GM12878 (cell line): ENCODE measurements around the gene FAM186B. TPM values are rescaled to one million over a fixed set of nuclear protein-coding genes. Genes with fewer than 3 reads are reported as not detected.

ENCODE experiments used
- ASH2L ChIP-seq: fragments of 300-600, 200-600 bp; sonication (generic); IDR thresholded peaks from 2 replicates; pipeline ENCODE4 v1.6.1; 2017; ENCODE audit warnings: low read depth, mild to moderate bottlenecking, borderline replicate concordance
- ATF3 ChIP-seq: IDR thresholded peaks from 2 replicates; pipeline ENCODE4 v1.6.1; 2011; ENCODE audit warnings: low read depth, mild to moderate bottlenecking, low read length, moderate library complexity, borderline replicate concordance; ENCODE audit errors: extremely low read depth
- ATF7 ChIP-seq: fragments of 450-650 bp; IDR thresholded peaks from 2 replicates; pipeline ENCODE4 v1.6.1; 2016; ENCODE audit warnings: low read depth, mild to moderate bottlenecking
- HCFC1 ChIP-seq: fragments of 150-350 bp; IDR thresholded peaks from 2 replicates; pipeline ENCODE4 v1.6.1; 2014; ENCODE audit warnings: low read length
- HDGF ChIP-seq: fragments of 450-650 bp; IDR thresholded peaks from 2 replicates; pipeline ENCODE4 v1.6.1; 2016; ENCODE audit warnings: antibody characterized with exemption
- IKZF1 ChIP-seq: fragments of 450-650 bp; conservative IDR thresholded peaks from 2 replicates; pipeline ENCODE4 v1.6.1; 2017; ENCODE audit warnings: antibody characterized with exemption, mild to moderate bottlenecking
- KDM1A ChIP-seq: fragments of 200-600 bp; sonication (generic); IDR thresholded peaks from 2 replicates; pipeline ENCODE4 v1.6.1; 2016; ENCODE audit warnings: borderline replicate concordance
- MEF2A ChIP-seq: IDR thresholded peaks from 2 replicates; pipeline ENCODE4 v1.6.1; 2011; ENCODE audit warnings: low read depth, mild to moderate bottlenecking, low read length, moderate library complexity; ENCODE audit not compliant: insufficient read depth
- MEF2B ChIP-seq: fragments of 450-650 bp; IDR thresholded peaks from 2 replicates; pipeline ENCODE4 v1.6.1; 2018; ENCODE audit warnings: mild to moderate bottlenecking, moderate library complexity; ENCODE audit not compliant: partially characterized antibody, poor library complexity, severe bottlenecking
- MTA2 ChIP-seq: fragments of 450-650 bp; IDR thresholded peaks from 2 replicates; pipeline ENCODE4 v1.6.1; 2016; ENCODE audit warnings: low read depth, mild to moderate bottlenecking, moderate library complexity
- MTA3 ChIP-seq: IDR thresholded peaks from 2 replicates; pipeline ENCODE4 v1.6.1; 2012; ENCODE audit warnings: low read length, inconsistent platforms, borderline replicate concordance
- POU2F2 ChIP-seq: IDR thresholded peaks from 3 replicates; pipeline ENCODE4 v1.6.1; 2011; ENCODE audit warnings: low read depth, mild to moderate bottlenecking, low read length, borderline replicate concordance
- RBBP5 ChIP-seq: fragments of 200-600 bp; sonication (generic); conservative IDR thresholded peaks from 2 replicates; pipeline ENCODE4 v1.6.1; 2016
- RCOR1 ChIP-seq: conservative IDR thresholded peaks from 2 replicates; pipeline ENCODE4 v1.6.1; 2012; ENCODE audit warnings: low read depth, low read length, improper control_type of control experiment
- RFX5 ChIP-seq: IDR thresholded peaks from 2 replicates; pipeline ENCODE4 v1.6.1; 2011; ENCODE audit warnings: low read depth, low read length, improper control_type of control experiment
- TCF12 ChIP-seq: IDR thresholded peaks from 2 replicates; pipeline ENCODE4 v1.6.1; 2011; ENCODE audit warnings: low read depth, mild to moderate bottlenecking, low read length
- TCF3 ChIP-seq: IDR thresholded peaks from 2 replicates; pipeline ENCODE4 v1.6.1; 2012; ENCODE audit warnings: low read depth, mild to moderate bottlenecking, low read length, borderline replicate concordance; ENCODE audit not compliant: insufficient read depth
- TCF7 ChIP-seq: IDR thresholded peaks from 2 replicates; pipeline ENCODE4 v1.6.1; 2014; ENCODE audit warnings: antibody characterized with exemption, borderline replicate concordance
- ZNF24 ChIP-seq: fragments of 450-650 bp; IDR thresholded peaks from 2 replicates; pipeline ENCODE4 v1.6.1; 2017; ENCODE audit warnings: antibody characterized with exemption, mild to moderate bottlenecking
- ZNF384 ChIP-seq: IDR thresholded peaks from 2 replicates; pipeline ENCODE4 v1.6.1; 2012; ENCODE audit warnings: low read depth, mild to moderate bottlenecking, low read length, improper control_type of control experiment, borderline replicate concordance
- polyA plus RNA-seq, 11 experiments: library from polyadenylated mRNA; depleted of rRNA in 4 of 11; unstranded in 6 of 11; stranded (reverse) in 5 of 11; fragments of >200 nt; fragmentation: Nextera tagmentation in 4 of 11; fragmentation: Illumina TruSeq in 1 of 11; extraction: Ambion mirVana in 4 of 11; extraction: Trizol in 1 of 11; gene quantifications; 1 replicate in 1 of 11; 2 replicates in 10 of 11; pipeline versions ENCODE4 v1.2.1 to v1.2.3, GENCODE V29; 2011 to 2016; ENCODE audit warnings: inconsistent platforms in 2 of 11, missing spikeins in 2 of 11, low read depth in 1 of 11
- total RNA-seq, 4 experiments: library from RNA; depleted of rRNA in 3 of 4; stranded (reverse); fragments of >200 nt in 3 of 4; fragmentation: Illumina TruSeq in 1 of 4; extraction: Trizol in 1 of 4; gene quantifications; 2 replicates each; pipeline versions ENCODE4 v1.2.1 to v1.2.3, GENCODE V29; 2013 to 2021
- TF ChIP-seq, protein P1 (sequence below): fragments of 450-650 bp; IDR thresholded peaks from 2 replicates; pipeline ENCODE4 v1.6.1; 2018; ENCODE audit warnings: mild to moderate bottlenecking, low read depth, moderate library complexity; ENCODE audit not compliant: partially characterized antibody
- TF ChIP-seq, protein P2 (sequence below): IDR thresholded peaks from 2 replicates; pipeline ENCODE4 v1.6.1; 2012; ENCODE audit warnings: low read depth, low read length, improper control_type of control experiment
- TF ChIP-seq, protein P3 (sequence below): fragments of 450-650 bp; formaldehyde crosslinking; IDR thresholded peaks from 2 replicates; pipeline ENCODE4 v1.5.0; 2022; ENCODE audit warnings: mild to moderate bottlenecking, missing genetic modification characterization

Gene FAM186B
- total and polyA plus RNA-seq, 10 of the 15 experiments (the other 5 are each of a cell fraction or from before 2014, with no cell fraction given): 0.13 to 0.79 (median 0.51) TPM

GRCh38 chr12:49644620-49644994, 39.2 kb upstream of the FAM186B start (continued):
- TF ChIP-seq MEF2B (no peak), TCF3 (no peak), RCOR1 (no peak), TCF12 (no peak), ZNF384 (no peak), IKZF1 (no peak), KDM1A (no peak), ATF7 (no peak; the same call in 1 of the 2 replicates), MTA3 (no peak), POU2F2 (no peak), HDGF (no peak), MTA2 (no peak), ASH2L (no peak), TCF7 (no peak), ATF3 (0 out of 2 replicates have a peak, but pooled peaks have one; percentile 16), HCFC1 (no peak), RBBP5 (no peak), RFX5 (no peak), MEF2A (no peak), ZNF24 (no peak)
- TF ChIP-seq, protein P1, sequence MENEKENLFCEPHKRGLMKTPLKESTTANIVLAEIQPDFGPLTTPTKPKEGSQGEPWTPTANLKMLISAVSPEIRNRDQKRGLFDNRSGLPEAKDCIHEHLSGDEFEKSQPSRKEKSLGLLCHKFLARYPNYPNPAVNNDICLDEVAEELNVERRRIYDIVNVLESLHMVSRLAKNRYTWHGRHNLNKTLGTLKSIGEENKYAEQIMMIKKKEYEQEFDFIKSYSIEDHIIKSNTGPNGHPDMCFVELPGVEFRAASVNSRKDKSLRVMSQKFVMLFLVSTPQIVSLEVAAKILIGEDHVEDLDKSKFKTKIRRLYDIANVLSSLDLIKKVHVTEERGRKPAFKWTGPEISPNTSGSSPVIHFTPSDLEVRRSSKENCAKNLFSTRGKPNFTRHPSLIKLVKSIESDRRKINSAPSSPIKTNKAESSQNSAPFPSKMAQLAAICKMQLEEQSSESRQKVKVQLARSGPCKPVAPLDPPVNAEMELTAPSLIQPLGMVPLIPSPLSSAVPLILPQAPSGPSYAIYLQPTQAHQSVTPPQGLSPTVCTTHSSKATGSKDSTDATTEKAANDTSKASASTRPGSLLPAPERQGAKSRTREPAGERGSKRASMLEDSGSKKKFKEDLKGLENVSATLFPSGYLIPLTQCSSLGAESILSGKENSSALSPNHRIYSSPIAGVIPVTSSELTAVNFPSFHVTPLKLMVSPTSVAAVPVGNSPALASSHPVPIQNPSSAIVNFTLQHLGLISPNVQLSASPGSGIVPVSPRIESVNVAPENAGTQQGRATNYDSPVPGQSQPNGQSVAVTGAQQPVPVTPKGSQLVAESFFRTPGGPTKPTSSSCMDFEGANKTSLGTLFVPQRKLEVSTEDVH: no peak
- TF ChIP-seq, protein P2, sequence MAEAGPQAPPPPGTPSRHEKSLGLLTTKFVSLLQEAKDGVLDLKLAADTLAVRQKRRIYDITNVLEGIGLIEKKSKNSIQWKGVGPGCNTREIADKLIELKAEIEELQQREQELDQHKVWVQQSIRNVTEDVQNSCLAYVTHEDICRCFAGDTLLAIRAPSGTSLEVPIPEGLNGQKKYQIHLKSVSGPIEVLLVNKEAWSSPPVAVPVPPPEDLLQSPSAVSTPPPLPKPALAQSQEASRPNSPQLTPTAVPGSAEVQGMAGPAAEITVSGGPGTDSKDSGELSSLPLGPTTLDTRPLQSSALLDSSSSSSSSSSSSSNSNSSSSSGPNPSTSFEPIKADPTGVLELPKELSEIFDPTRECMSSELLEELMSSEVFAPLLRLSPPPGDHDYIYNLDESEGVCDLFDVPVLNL: no peak
- TF ChIP-seq, protein P3, sequence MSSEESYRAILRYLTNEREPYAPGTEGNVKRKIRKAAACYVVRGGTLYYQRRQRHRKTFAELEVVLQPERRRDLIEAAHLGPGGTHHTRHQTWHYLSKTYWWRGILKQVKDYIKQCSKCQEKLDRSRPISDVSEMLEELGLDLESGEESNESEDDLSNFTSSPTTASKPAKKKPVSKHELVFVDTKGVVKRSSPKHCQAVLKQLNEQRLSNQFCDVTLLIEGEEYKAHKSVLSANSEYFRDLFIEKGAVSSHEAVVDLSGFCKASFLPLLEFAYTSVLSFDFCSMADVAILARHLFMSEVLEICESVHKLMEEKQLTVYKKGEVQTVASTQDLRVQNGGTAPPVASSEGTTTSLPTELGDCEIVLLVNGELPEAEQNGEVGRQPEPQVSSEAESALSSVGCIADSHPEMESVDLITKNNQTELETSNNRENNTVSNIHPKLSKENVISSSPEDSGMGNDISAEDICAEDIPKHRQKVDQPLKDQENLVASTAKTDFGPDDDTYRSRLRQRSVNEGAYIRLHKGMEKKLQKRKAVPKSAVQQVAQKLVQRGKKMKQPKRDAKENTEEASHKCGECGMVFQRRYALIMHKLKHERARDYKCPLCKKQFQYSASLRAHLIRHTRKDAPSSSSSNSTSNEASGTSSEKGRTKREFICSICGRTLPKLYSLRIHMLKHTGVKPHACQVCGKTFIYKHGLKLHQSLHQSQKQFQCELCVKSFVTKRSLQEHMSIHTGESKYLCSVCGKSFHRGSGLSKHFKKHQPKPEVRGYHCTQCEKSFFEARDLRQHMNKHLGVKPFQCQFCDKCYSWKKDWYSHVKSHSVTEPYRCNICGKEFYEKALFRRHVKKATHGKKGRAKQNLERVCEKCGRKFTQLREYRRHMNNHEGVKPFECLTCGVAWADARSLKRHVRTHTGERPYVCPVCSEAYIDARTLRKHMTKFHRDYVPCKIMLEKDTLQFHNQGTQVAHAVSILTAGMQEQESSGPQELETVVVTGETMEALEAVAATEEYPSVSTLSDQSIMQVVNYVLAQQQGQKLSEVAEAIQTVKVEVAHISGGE (CRISPR knock-in tag): no peak
